Hepatocyte (in vitro differentiated cells): ENCODE measurements around the gene LHB. TPM values are rescaled to one million over a fixed set of nuclear protein-coding genes. Genes with fewer than 3 reads are reported as not detected.

Experiments
- DNase-seq: peaks from one replicate; pipeline ENCODE4 v3.0.0-alpha.2; 2016; ENCODE audit warnings: low spot score
- H2AFZ ChIP-seq: fragments of 200-600 bp; sonication (generic); 2 replicates; pipeline ENCODE4 v1.6.0; 2016; ENCODE audit warnings: antibody characterized with exemption, mild to moderate bottlenecking
- H3K27ac ChIP-seq: fragments of 200-600 bp; sonication (generic); 2 replicates; pipeline ENCODE4 v1.5.1; 2016; ENCODE audit warnings: mild to moderate bottlenecking
- H3K27me3 ChIP-seq: fragments of 200-600 bp; sonication (generic); 2 replicates; pipeline ENCODE4 v1.6.1; 2016
- H3K36me3 ChIP-seq: fragments of 200-600 bp; sonication (generic); replicated peaks from 2 replicates; pipeline ENCODE4 v1.5.1; 2016; ENCODE audit warnings: low read depth; ENCODE audit not compliant: insufficient read depth
- H3K4me1 ChIP-seq: fragments of 200-600 bp; sonication (generic); 2 replicates; pipeline ENCODE4 v1.5.1; 2016; ENCODE audit warnings: mild to moderate bottlenecking, moderate library complexity; ENCODE audit not compliant: insufficient read depth
- H3K4me2 ChIP-seq: fragments of 200-600 bp; sonication (generic); 2 replicates; pipeline ENCODE4 v1.6.0; 2016
- H3K4me3 ChIP-seq: fragments of 200-600 bp; sonication (generic); 2 replicates; pipeline ENCODE4 v1.5.1; 2016; ENCODE audit warnings: mild to moderate bottlenecking
- H3K79me2 ChIP-seq: fragments of 200-600 bp; sonication (generic); 2 replicates; pipeline ENCODE4 v1.6.0; 2017; ENCODE audit warnings: mild to moderate bottlenecking
- H3K9me2 ChIP-seq: fragments of 200-600 bp; sonication (generic); replicated peaks from 2 replicates; pipeline ENCODE4 v1.6.0; 2017; ENCODE audit warnings: mild to moderate bottlenecking; ENCODE audit not compliant: insufficient read depth
- H3K9me3 ChIP-seq: fragments of 200-600 bp; sonication (generic); 2 replicates; pipeline ENCODE4 v1.5.1; 2016; ENCODE audit warnings: low read depth, mild to moderate bottlenecking
- H4K20me1 ChIP-seq: fragments of 200-600 bp; sonication (generic); 2 replicates; pipeline ENCODE4 v1.6.0; 2016; ENCODE audit warnings: mild to moderate bottlenecking; ENCODE audit not compliant: insufficient read depth, poor library complexity, severe bottlenecking
- EZH2 ChIP-seq: fragments of 200-600 bp; sonication (generic); IDR thresholded peaks from 2 replicates; pipeline ENCODE4 v1.6.1; 2016; ENCODE audit warnings: antibody characterized with exemption, mild to moderate bottlenecking, borderline replicate concordance
- EZH2phosphoT487 ChIP-seq: fragments of 200-600 bp; sonication (generic); IDR thresholded peaks from one replicate; pipeline ENCODE4 v1.6.1; 2018; ENCODE audit warnings: antibody characterized with exemption, mild to moderate bottlenecking, low read depth, moderate library complexity; ENCODE audit not compliant: unreplicated experiment, severe bottlenecking
- WGBS: methylation state at CpG from one replicate; pipeline ENCODE4 v1.1.6; 2016; ENCODE audit warnings: low lambda C conversion rate; ENCODE audit errors: missing lambda C conversion rate; 5-methylcytosine and 5-hydroxymethylcytosine counted together
- polyA plus RNA-seq: library from polyadenylated mRNA; unstranded; fragments of >200 nt; fragmentation: Nextera tagmentation; extraction: Ambion mirVana; gene quantifications from 2 replicates; pipeline ENCODE4 v1.2.1, GENCODE V29; 2016
- total RNA-seq: library from RNA; depleted of rRNA; stranded (reverse); fragments of >200 nt; gene quantifications from 2 replicates; pipeline ENCODE4 v1.2.3, GENCODE V29; 2014
- TF ChIP-seq, protein P1 (sequence below): fragments of 200-600 bp; sonication (generic); IDR thresholded peaks from 2 replicates; pipeline ENCODE4 v1.5.1; 2016; ENCODE audit warnings: antibody characterized with exemption, mild to moderate bottlenecking; ENCODE audit not compliant: poor library complexity

LHB gene
- total and polyA plus RNA-seq, 2 experiments from 2014 or later = not detected

GRCh38 chr19:49014123-49014869 lies 2.6 kb downstream of the LHB start:
- Histone ChIP-seq H3K27ac (no peak overlapping the region), H3K4me1 (peaks cover 9% of the 10 kb centered on the region), H4K20me1 (no peaks in the 10 kb centered on the region), H3K4me3 (no peak overlapping the region), H3K36me3 (no peaks in the 10 kb centered on the region), H3K9me3 (no peaks in the 10 kb centered on the region), H3K27me3 (peaks cover 11% of the 10 kb centered on the region), H2AFZ (no peak overlapping the region), H3K9me2 (no peaks in the 10 kb centered on the region), H3K4me2 (no peak overlapping the region), H3K79me2 (no peaks in the 10 kb centered on the region)
- DNase-seq = no peak
- 97% methylated on average over 29 of the region's 32 CpGs for WGBS
- TF ChIP-seq EZH2phosphoT487 = no peak
- TF ChIP-seq EZH2 = no peak
- TF ChIP-seq, protein P1, sequence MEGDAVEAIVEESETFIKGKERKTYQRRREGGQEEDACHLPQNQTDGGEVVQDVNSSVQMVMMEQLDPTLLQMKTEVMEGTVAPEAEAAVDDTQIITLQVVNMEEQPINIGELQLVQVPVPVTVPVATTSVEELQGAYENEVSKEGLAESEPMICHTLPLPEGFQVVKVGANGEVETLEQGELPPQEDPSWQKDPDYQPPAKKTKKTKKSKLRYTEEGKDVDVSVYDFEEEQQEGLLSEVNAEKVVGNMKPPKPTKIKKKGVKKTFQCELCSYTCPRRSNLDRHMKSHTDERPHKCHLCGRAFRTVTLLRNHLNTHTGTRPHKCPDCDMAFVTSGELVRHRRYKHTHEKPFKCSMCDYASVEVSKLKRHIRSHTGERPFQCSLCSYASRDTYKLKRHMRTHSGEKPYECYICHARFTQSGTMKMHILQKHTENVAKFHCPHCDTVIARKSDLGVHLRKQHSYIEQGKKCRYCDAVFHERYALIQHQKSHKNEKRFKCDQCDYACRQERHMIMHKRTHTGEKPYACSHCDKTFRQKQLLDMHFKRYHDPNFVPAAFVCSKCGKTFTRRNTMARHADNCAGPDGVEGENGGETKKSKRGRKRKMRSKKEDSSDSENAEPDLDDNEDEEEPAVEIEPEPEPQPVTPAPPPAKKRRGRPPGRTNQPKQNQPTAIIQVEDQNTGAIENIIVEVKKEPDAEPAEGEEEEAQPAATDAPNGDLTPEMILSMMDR = no peak

GRCh38 chr19:49011194-49011593 lies 5.7 kb downstream of the LHB start:
- no peak overlapping the region for H3K4me3 ChIP-seq
- H3K27ac ChIP-seq = no peak overlapping the region
- TF ChIP-seq, protein P1 = no peak
- TF ChIP-seq EZH2phosphoT487 (no peak), EZH2 (no peak)
- no peaks in the 10 kb centered on the region for H3K79me2 ChIP-seq
- H3K9me3 ChIP-seq = no peaks in the 10 kb centered on the region
- 95% methylated on average over 14 of the region's 17 CpGs for WGBS
- H3K4me2 ChIP-seq = no peak overlapping the region
- no peaks in the 10 kb centered on the region for H3K27me3 ChIP-seq
- no peaks in the 10 kb centered on the region for H3K4me1 ChIP-seq
- no peaks in the 10 kb centered on the region for H3K9me2 ChIP-seq
- no peaks in the 10 kb centered on the region for H3K36me3 ChIP-seq
- DNase-seq = no peak
- no peaks in the 10 kb centered on the region for H4K20me1 ChIP-seq
- H2AFZ ChIP-seq = no peak overlapping the region

GRCh38 chr19:49010453-49010852 lies 6.4 kb downstream of the LHB start:
- TF ChIP-seq EZH2 (no peak), EZH2phosphoT487 (no peak)
- TF ChIP-seq, protein P1 = no peak
- Histone ChIP-seq H2AFZ (no peak overlapping the region), H3K79me2 (no peaks in the 10 kb centered on the region), H3K9me2 (no peaks in the 10 kb centered on the region), H3K27me3 (no peaks in the 10 kb centered on the region), H3K27ac (no peak overlapping the region), H4K20me1 (no peaks in the 10 kb centered on the region), H3K36me3 (no peaks in the 10 kb centered on the region), H3K4me1 (no peaks in the 10 kb centered on the region), H3K4me2 (no peak overlapping the region), H3K9me3 (no peaks in the 10 kb centered on the region), H3K4me3 (no peak overlapping the region)
- no peak for DNase-seq
- WGBS = 94% methylated on average over 17 of the region's 18 CpGs

DNA sequence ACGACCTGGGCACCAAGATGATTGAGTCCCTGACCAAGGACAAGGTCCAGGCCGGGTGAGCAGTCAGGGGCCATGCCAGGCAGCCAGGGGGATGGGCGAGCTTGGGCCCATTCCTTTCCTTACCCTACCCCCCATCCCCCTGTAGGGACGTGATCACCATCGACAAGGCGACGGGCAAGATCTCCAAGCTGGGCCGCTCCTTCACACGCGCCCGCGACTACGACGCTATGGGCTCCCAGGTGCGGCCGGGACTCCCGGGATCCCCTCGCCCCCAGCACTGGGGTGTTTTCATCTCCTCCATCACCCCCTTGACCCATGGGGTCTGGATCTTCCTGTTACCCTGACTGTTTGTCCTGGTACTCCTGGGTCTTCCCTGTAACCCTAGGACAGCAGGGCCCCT lies 7.1 kb downstream of the LHB start:
- H3K4me3 ChIP-seq = no peak overlapping the region
- H3K9me2 ChIP-seq = no peaks in the 10 kb centered on the region
- no peaks in the 10 kb centered on the region for H3K9me3 ChIP-seq
- DNase-seq = no peak
- H3K79me2 ChIP-seq = no peaks in the 10 kb centered on the region
- no peaks in the 10 kb centered on the region for H3K4me1 ChIP-seq
- H4K20me1 ChIP-seq = no peaks in the 10 kb centered on the region
- no peaks in the 10 kb centered on the region for H3K36me3 ChIP-seq
- WGBS = over 99% methylated on average over 13 of the region's 18 CpGs
- TF ChIP-seq EZH2phosphoT487 (no peak), EZH2 (no peak)
- TF ChIP-seq, protein P1 = no peak
- no peaks in the 10 kb centered on the region for H3K27me3 ChIP-seq
- no peak overlapping the region for H3K4me2 ChIP-seq
- no peak overlapping the region for H2AFZ ChIP-seq
- no peak overlapping the region for H3K27ac ChIP-seq
